Measurements from ENCODE around the gene SMIM13.

Gene SMIM13

DNA sequence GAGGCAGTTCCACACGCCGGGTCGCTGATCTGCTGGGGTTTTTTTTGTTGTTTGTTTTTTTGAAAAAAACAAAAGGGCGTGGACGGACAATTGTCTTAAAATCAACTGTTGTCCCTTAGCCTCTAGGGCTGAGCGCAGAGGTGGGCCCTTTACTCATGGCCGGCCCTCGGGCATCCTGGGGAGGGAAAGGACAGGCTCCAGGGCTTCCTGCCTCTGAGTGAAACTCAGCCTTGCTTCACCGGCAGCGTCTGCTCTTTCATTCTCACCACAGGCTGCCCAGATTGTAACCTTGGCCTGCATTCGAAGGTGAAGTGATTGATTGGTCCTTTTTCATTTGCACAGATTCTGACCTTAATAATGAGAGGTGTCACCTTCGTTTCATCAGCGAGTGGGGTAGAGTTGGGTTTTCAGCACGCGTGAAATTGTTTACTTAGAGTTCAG, 797 bp downstream of the SMIM13 start:
- intact Hi-C loops (cut with DNase I; ENCODE audit: low total_unique reads), result no loop called here

DNA sequence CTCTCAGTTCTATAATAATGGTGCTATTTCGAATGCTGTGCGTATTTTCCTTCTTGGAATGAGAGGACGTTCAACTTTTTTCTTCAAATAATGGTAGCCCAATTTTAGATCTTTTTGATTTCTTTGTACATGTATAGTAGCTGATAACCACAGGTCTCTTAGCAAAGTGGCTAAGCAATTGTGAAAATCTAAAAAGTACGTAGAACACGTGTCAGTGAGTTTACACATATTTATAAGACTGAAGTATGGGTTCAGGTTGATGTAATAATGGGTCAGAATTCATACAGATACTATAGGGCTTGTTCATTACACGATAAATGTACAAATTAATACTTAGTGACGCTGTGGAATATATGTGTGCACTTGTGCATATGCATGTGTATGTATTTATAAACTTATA, 1.3 kb downstream of the SMIM13 start:
- Histone ChIP-seq H3K36me3 (no peaks in the 10 kb centered on the region), H3K4me1 (peaks cover 0 to 17% (median 7%) of the 10 kb centered on the region in 4 donors), H3K4me3 (peak overlapping the region; percentile 83 to 99), H3K27ac (peak overlapping the region in 1 of 2 donors; percentile 99), H3K27me3 (no peaks in the 10 kb centered on the region), H3K9me3 (no peaks in the 10 kb centered on the region)
- intact Hi-C loops (cut with DNase I; ENCODE audit: low total_unique reads), result no loop called here
- DNase-seq, result no peak
- TF ChIP-seq, protein P1, sequence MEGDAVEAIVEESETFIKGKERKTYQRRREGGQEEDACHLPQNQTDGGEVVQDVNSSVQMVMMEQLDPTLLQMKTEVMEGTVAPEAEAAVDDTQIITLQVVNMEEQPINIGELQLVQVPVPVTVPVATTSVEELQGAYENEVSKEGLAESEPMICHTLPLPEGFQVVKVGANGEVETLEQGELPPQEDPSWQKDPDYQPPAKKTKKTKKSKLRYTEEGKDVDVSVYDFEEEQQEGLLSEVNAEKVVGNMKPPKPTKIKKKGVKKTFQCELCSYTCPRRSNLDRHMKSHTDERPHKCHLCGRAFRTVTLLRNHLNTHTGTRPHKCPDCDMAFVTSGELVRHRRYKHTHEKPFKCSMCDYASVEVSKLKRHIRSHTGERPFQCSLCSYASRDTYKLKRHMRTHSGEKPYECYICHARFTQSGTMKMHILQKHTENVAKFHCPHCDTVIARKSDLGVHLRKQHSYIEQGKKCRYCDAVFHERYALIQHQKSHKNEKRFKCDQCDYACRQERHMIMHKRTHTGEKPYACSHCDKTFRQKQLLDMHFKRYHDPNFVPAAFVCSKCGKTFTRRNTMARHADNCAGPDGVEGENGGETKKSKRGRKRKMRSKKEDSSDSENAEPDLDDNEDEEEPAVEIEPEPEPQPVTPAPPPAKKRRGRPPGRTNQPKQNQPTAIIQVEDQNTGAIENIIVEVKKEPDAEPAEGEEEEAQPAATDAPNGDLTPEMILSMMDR (IDR thresholded peaks at IDR 0.05), result no peak

More for the DNA sequence above, 797 bp downstream of the SMIM13 start:
- Histone ChIP-seq H3K4me3 (peak overlapping the region; percentile 83 to 99), H3K9me3 (no peaks in the 10 kb centered on the region), H3K27ac (peak overlapping the region; percentile 97 to 99), H3K36me3 (no peaks in the 10 kb centered on the region), H3K27me3 (no peaks in the 10 kb centered on the region), H3K4me1 (peaks cover 0 to 17% (median 7%) of the 10 kb centered on the region in 4 donors)
- DNase-seq, result peak; percentile 39 to 72
- TF ChIP-seq, protein P1 (IDR thresholded peaks at IDR 0.05), result no peak

DNA sequence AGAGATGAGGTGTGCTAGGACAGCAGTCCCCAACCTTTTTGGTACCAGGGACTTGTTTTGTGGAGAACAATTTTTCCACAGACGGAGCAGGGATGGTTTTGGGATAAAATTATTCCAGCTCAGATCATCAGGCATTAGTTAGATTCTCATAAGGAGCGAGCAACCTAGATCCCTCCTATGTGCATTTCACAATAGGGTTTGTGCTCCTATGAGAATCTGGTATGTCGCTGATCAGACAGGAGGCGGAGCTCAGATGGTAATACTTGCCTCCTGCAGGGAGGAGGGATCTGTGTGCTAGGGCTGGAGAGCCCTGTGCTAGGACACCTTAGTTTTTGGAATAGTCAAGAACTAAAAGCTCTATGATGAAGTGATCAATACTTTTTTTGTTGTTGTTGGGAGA, 2.5 kb downstream of the SMIM13 start:
- TF ChIP-seq, protein P1 (IDR thresholded peaks at IDR 0.05), result no peak
- H3K27ac ChIP-seq, result no peak overlapping the region
- intact Hi-C loops (cut with DNase I; ENCODE audit: low total_unique reads), result no loop called here
- H3K36me3 ChIP-seq, result no peaks in the 10 kb centered on the region
- no peak overlapping the region for H3K4me3 ChIP-seq
- H3K9me3 ChIP-seq, result no peaks in the 10 kb centered on the region
- no peak for DNase-seq
- no peaks in the 10 kb centered on the region for H3K27me3 ChIP-seq
- H3K4me1 ChIP-seq, result peaks cover 0 to 17% (median 7%) of the 10 kb centered on the region in 4 donors

DNA sequence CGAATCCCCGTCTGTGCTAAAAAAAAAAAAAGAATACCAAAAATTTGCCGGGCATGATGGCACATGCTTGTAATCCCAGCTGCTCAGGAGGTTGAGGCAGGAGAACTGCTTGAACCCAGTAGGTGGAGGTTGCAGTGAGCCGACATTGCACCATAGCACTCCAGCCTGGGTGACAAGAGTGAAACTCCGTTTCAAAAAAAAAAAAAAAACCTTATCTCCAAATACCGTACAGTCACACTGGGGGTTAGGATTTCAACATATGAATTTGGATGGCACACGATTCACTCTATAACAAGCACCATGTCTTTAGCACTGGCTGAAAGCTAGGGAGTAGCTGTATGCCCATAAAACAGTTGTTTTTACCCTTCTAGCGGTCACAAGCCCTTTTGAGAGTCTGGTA, 3.8 kb downstream of the SMIM13 start:
- H3K9me3 ChIP-seq, result no peaks in the 10 kb centered on the region
- no peak for DNase-seq
- no peak overlapping the region for H3K4me3 ChIP-seq
- no peak overlapping the region for H3K27ac ChIP-seq
- TF ChIP-seq, protein P1 (IDR thresholded peaks at IDR 0.05), result no peak
- no peaks in the 10 kb centered on the region for H3K36me3 ChIP-seq
- intact Hi-C loops (cut with DNase I; ENCODE audit: low total_unique reads), result no loop called here
- no peaks in the 10 kb centered on the region for H3K27me3 ChIP-seq
- peaks cover 0 to 17% (median 7%) of the 10 kb centered on the region in 4 donors for H3K4me1 ChIP-seq

DNA sequence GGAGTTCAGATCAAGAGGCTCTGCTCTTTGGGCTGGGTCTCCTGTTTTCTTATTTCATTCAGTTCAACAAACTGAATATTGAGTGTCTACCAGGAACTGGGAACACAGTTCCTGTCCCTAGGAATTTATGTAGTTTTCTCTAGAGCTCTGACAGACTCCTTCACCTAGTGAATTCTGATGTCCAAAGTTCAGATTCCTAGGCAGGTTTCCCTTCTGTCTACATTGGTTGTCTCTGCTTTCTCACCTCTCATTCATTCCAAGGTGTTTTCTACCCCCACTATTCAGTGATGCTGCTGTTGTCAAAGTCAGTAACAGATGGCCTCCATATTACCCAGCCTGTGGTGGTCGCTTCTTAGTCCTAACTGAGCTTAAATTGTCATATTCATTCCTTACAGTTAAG, 4.4 kb downstream of the SMIM13 start:
- no peaks in the 10 kb centered on the region for H3K36me3 ChIP-seq
- H3K27ac ChIP-seq, result no peak overlapping the region
- peaks cover 0 to 14% (median 5%) of the 10 kb centered on the region in 4 donors for H3K4me1 ChIP-seq
- no peak for DNase-seq
- intact Hi-C loops (cut with DNase I; ENCODE audit: low total_unique reads), result no loop called here
- TF ChIP-seq, protein P1 (IDR thresholded peaks at IDR 0.05), result no peak
- H3K27me3 ChIP-seq, result no peaks in the 10 kb centered on the region
- no peaks in the 10 kb centered on the region for H3K9me3 ChIP-seq
- no peak overlapping the region for H3K4me3 ChIP-seq

DNA sequence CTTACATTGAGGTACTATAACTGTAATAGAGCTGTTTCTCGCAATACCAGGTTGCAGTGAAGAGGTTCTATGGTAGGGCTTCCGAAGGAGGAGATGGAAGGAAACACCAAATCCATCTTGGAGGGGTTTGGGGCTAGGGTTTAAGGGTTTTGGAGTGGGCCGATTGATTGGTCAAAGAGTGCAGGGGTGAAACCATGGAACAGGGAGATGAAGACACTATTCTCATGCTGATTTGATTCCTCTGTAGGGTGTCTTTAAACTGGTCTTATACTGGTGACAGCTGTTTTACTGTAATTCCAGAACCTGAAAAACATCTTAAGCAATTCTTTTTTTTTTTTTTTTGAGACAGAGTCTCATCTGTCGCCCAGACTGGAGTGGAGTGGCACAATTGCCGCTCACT, 7.8 kb downstream of the SMIM13 start:
- no peak for DNase-seq
- TF ChIP-seq, protein P1 (IDR thresholded peaks at IDR 0.05), result no peak

More for the DNA sequence above, 7.8 kb downstream of the SMIM13 start:
- H3K9me3 ChIP-seq, result no peaks in the 10 kb centered on the region
- H3K27ac ChIP-seq, result no peak overlapping the region
- no peaks in the 10 kb centered on the region for H3K27me3 ChIP-seq
- H3K4me1 ChIP-seq, result no peaks in the 10 kb centered on the region
- H3K36me3 ChIP-seq, result no peaks in the 10 kb centered on the region
- intact Hi-C loops (cut with DNase I; ENCODE audit: low total_unique reads), result no loop called here
- H3K4me3 ChIP-seq, result no peak overlapping the region

Data from tibial artery (tissue), 4 donors.